WTC11 (cell line): ENCODE results near the gene CNDP2. TPM values are rescaled to one million over a fixed set of nuclear protein-coding genes. Genes with fewer than 3 reads are reported as not detected.

Experiments used
- ATAC-seq: fragments of 200-7000 bp; cut with Tn5 transposase; 2 replicates; pipeline ENCODE4 v1.10.0; 2021; ENCODE audit warnings: mild to moderate bottlenecking, moderate library complexity
- CTCF ChIA-PET: fragments of 300-600 bp; sonication (Branson Sonifier 250); formaldehyde crosslinking; loops from one replicate; lab custom pipeline; 2021; ENCODE audit warnings: antibody characterized with exemption; lab: Charles Lee
- POLR2A ChIA-PET: fragments of 350-600 bp; sonication (Branson Sonifier 250); formaldehyde crosslinking; loops from one replicate; lab custom pipeline; 2021; ENCODE audit warnings: antibody characterized with exemption; lab: Charles Lee
- DNase-seq: peaks from one replicate; pipeline ENCODE4 v3.0.0; 2021; ENCODE audit warnings: low spot score
- H3K27ac Mint-ChIP-seq: 2 replicates; pipeline ENCODE4 v1.8.0; 2021; ENCODE audit warnings: mixed read lengths
- H3K27me3 Mint-ChIP-seq: 2 replicates; pipeline ENCODE4 v1.8.0; 2021; ENCODE audit warnings: low read depth, mild to moderate bottlenecking, moderate library complexity, mixed read lengths
- H3K36me3 Mint-ChIP-seq: 2 replicates; pipeline ENCODE4 v1.8.0; 2021; ENCODE audit warnings: mixed read lengths
- H3K4me1 Mint-ChIP-seq: 2 replicates; pipeline ENCODE4 v1.8.0; 2022; ENCODE audit warnings: mixed read lengths
- H3K4me3 Mint-ChIP-seq: 2 replicates; pipeline ENCODE4 v1.8.0; 2021; ENCODE audit warnings: mild to moderate bottlenecking, moderate library complexity, mixed read lengths
- H3K9me3 Mint-ChIP-seq: 2 replicates; pipeline ENCODE4 v1.8.0; 2021; ENCODE audit warnings: mixed read lengths
- CBFB ChIP-seq: sonication (generic); formaldehyde crosslinking; IDR thresholded peaks from 2 replicates; pipeline ENCODE4 v1.8.1; 2022; ENCODE audit warnings: mild to moderate bottlenecking, low read depth, missing genetic modification reagents
- EMX1 ChIP-seq: fragments of 250-450 bp; sonication (Bioruptor Pico); IDR thresholded peaks from 2 replicates; pipeline ENCODE4 v1.8.0; 2021; ENCODE audit warnings: mild to moderate bottlenecking
- ETV6 ChIP-seq: sonication (generic); formaldehyde crosslinking; IDR thresholded peaks from 2 replicates; pipeline ENCODE4 v1.8.1; 2022; ENCODE audit warnings: mild to moderate bottlenecking, missing genetic modification reagents
- FOXJ3 ChIP-seq: sonication (generic); formaldehyde crosslinking; IDR thresholded peaks from 2 replicates; pipeline ENCODE4 v1.9.0; 2021; ENCODE audit warnings: missing genetic modification reagents, mild to moderate bottlenecking, borderline replicate concordance
- FOXP1 ChIP-seq: sonication (generic); formaldehyde crosslinking; IDR thresholded peaks from 2 replicates; pipeline ENCODE4 v1.8.0; 2022; ENCODE audit warnings: missing genetic modification reagents, mild to moderate bottlenecking, moderate library complexity, borderline replicate concordance
- GABPB1 ChIP-seq: sonication (generic); formaldehyde crosslinking; IDR thresholded peaks from 2 replicates; pipeline ENCODE4 v1.8.1; 2023; ENCODE audit warnings: mild to moderate bottlenecking, missing genetic modification reagents
- NFE2L1 ChIP-seq: sonication (generic); formaldehyde crosslinking; IDR thresholded peaks from 2 replicates; pipeline ENCODE4 v1.8.1; 2023; ENCODE audit warnings: missing genetic modification reagents
- NR3C1 ChIP-seq: sonication (generic); formaldehyde crosslinking; conservative IDR thresholded peaks from 2 replicates; pipeline ENCODE4 v1.8.1; 2023; ENCODE audit warnings: low read depth, mild to moderate bottlenecking, missing genetic modification reagents
- SMAD3 ChIP-seq: sonication (generic); formaldehyde crosslinking; IDR thresholded peaks from 2 replicates; pipeline ENCODE4 v1.8.0; 2022; ENCODE audit warnings: missing genetic modification reagents, mild to moderate bottlenecking, borderline replicate concordance
- TP53 ChIP-seq: sonication (generic); formaldehyde crosslinking; IDR thresholded peaks from 2 replicates; pipeline ENCODE4 v1.8.1; 2023; ENCODE audit warnings: mild to moderate bottlenecking, missing genetic modification reagents
- ZNF121 ChIP-seq: sonication (generic); formaldehyde crosslinking; IDR thresholded peaks from 2 replicates; pipeline ENCODE4 v1.8.0; 2023; ENCODE audit warnings: missing genetic modification reagents
- ZNF138 ChIP-seq: sonication (generic); formaldehyde crosslinking; conservative IDR thresholded peaks from 2 replicates; pipeline ENCODE4 v1.8.1; 2022; ENCODE audit warnings: mild to moderate bottlenecking, moderate library complexity, missing genetic modification reagents
- ZNF263 ChIP-seq: sonication (generic); formaldehyde crosslinking; IDR thresholded peaks from 2 replicates; pipeline ENCODE4 v1.8.1; 2022; ENCODE audit warnings: low read depth, mild to moderate bottlenecking, moderate library complexity, missing genetic modification reagents
- ZNF396 ChIP-seq: fragments of 250-450 bp; sonication (Bioruptor Pico); IDR thresholded peaks from 2 replicates; pipeline ENCODE4 v1.8.0; 2021; ENCODE audit warnings: mild to moderate bottlenecking, moderate library complexity, borderline replicate concordance
- ZNF416 ChIP-seq: fragments of 250-450 bp; sonication (Bioruptor Pico); IDR thresholded peaks from 2 replicates; pipeline ENCODE4 v1.9.0; 2021; ENCODE audit warnings: mild to moderate bottlenecking, inconsistent platforms
- total RNA-seq: library from RNA; stranded (reverse); gene quantifications from 3 replicates; pipeline ENCODE4 v1.2.3, GENCODE V29; 2021
- TF ChIP-seq, protein P1 (sequence below): sonication (generic); formaldehyde crosslinking; IDR thresholded peaks from 2 replicates; pipeline ENCODE4 v1.8.1; 2023; ENCODE audit warnings: mild to moderate bottlenecking, missing genetic modification reagents
- TF ChIP-seq, protein P2 (sequence below): fragments of 200-600 bp; IDR thresholded peaks from 2 replicates; pipeline ENCODE4 v1.8.0; 2022; ENCODE audit warnings: antibody characterized with exemption
- TF ChIP-seq, protein P3 (sequence below): sonication (generic); formaldehyde crosslinking; IDR thresholded peaks from 2 replicates; pipeline ENCODE4 v1.8.1; 2023; ENCODE audit warnings: mild to moderate bottlenecking, moderate library complexity, missing genetic modification reagents
- TF ChIP-seq, protein P4 (sequence below): sonication (generic); formaldehyde crosslinking; IDR thresholded peaks from 2 replicates; pipeline ENCODE4 v1.8.1; 2023; ENCODE audit warnings: mild to moderate bottlenecking, missing genetic modification reagents, moderate library complexity
- TF ChIP-seq, protein P5 (sequence below): sonication (generic); formaldehyde crosslinking; conservative IDR thresholded peaks from 2 replicates; pipeline ENCODE4 v1.8.1; 2022; ENCODE audit warnings: mild to moderate bottlenecking, missing genetic modification reagents
- TF ChIP-seq, protein P6 (sequence below): fragments of 250-450 bp; sonication (Bioruptor Pico); IDR thresholded peaks from 2 replicates; pipeline ENCODE4 v1.9.0; 2021; ENCODE audit warnings: mild to moderate bottlenecking, borderline replicate concordance
- TF ChIP-seq, protein P7 (sequence below): sonication (generic); formaldehyde crosslinking; IDR thresholded peaks from 2 replicates; pipeline ENCODE4 v1.8.0; 2022; ENCODE audit warnings: mild to moderate bottlenecking, missing genetic modification reagents
- TF ChIP-seq, protein P8 (sequence below): fragments of 250-450 bp; sonication (Bioruptor Pico); IDR thresholded peaks from 2 replicates; pipeline ENCODE4 v1.9.0; 2021; ENCODE audit warnings: moderate library complexity, mild to moderate bottlenecking, inconsistent platforms, borderline replicate concordance

CNDP2 gene
- total RNA-seq, 1 experiment from 2014 or later: 248 TPM

DNA sequence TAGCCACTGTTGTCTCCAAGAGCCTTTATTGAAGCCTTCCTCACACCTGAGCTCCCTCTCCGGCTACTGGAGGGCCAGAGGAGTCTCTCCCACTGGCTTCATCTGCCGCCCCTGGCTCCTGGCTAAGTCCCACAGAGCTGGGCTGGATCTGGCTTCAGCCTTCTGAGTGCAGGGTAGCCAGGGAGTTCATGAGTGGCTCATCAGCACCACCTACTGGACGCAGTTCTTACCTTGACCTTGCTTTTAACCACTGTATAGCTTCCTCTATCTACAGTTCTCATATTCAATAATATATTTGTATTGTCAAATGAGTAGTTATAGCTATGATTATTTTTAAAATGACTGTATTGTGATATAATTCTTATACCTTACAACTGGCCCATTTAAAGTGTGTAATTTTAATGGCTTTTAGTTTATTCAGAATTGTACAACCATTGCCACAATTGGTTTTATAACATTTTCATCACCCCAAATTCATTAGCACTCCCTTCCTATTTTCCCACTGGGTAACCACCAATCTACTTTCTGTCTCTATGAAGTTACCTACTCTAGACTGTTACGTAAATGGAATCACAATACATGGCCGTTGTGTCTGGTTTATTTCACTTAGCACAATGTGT is 55.9 kb downstream of the CNDP2 start:
- no peak for TF ChIP-seq ZNF416 (CRISPR knock-in tag)
- TF ChIP-seq, protein P1, sequence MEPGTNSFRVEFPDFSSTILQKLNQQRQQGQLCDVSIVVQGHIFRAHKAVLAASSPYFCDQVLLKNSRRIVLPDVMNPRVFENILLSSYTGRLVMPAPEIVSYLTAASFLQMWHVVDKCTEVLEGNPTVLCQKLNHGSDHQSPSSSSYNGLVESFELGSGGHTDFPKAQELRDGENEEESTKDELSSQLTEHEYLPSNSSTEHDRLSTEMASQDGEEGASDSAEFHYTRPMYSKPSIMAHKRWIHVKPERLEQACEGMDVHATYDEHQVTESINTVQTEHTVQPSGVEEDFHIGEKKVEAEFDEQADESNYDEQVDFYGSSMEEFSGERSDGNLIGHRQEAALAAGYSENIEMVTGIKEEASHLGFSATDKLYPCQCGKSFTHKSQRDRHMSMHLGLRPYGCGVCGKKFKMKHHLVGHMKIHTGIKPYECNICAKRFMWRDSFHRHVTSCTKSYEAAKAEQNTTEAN (CRISPR knock-in tag): no peak
- TF ChIP-seq SMAD3 (CRISPR knock-in tag): no peak
- TF ChIP-seq, protein P2, sequence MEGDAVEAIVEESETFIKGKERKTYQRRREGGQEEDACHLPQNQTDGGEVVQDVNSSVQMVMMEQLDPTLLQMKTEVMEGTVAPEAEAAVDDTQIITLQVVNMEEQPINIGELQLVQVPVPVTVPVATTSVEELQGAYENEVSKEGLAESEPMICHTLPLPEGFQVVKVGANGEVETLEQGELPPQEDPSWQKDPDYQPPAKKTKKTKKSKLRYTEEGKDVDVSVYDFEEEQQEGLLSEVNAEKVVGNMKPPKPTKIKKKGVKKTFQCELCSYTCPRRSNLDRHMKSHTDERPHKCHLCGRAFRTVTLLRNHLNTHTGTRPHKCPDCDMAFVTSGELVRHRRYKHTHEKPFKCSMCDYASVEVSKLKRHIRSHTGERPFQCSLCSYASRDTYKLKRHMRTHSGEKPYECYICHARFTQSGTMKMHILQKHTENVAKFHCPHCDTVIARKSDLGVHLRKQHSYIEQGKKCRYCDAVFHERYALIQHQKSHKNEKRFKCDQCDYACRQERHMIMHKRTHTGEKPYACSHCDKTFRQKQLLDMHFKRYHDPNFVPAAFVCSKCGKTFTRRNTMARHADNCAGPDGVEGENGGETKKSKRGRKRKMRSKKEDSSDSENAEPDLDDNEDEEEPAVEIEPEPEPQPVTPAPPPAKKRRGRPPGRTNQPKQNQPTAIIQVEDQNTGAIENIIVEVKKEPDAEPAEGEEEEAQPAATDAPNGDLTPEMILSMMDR: peak; percentile 77
- no peak for TF ChIP-seq EMX1 (CRISPR knock-in tag)
- no peak for TF ChIP-seq FOXJ3
- no peak for TF ChIP-seq ZNF396 (CRISPR knock-in tag)
- TF ChIP-seq, all 79 proteins: peak for 1
- H3K4me3 Mint-ChIP-seq: no peak overlapping the region
- no peaks in the 10 kb centered on the region; the same call in 1 of the 2 replicates for H3K4me1 Mint-ChIP-seq
- POLR2A ChIA-PET: interaction anchor here (0.6 to 0.7 kb wide), 2 partner anchors 56 to 199 kb away, joined by 3 to 6 read pairs; partner anchors contain the start of gene CNDP2
- peaks cover 34% of the 10 kb centered on the region for H3K9me3 Mint-ChIP-seq
- H3K36me3 Mint-ChIP-seq: peaks cover 37% of the 10 kb centered on the region
- no peak overlapping the region for H3K27ac Mint-ChIP-seq
- CTCF ChIA-PET: interaction anchor here (0.6 to 2.2 kb wide), 47 partner anchors 8 to 784 kb away, joined by 3 to 40 read pairs (median 4); partner anchors contain the start of genes CNDP1, CNDP2, DIPK1C and PTGR3
- peak; percentile 87 for DNase-seq
- ATAC-seq: peak; percentile 100
- H3K27me3 Mint-ChIP-seq: peaks cover 11% of the 10 kb centered on the region

DNA sequence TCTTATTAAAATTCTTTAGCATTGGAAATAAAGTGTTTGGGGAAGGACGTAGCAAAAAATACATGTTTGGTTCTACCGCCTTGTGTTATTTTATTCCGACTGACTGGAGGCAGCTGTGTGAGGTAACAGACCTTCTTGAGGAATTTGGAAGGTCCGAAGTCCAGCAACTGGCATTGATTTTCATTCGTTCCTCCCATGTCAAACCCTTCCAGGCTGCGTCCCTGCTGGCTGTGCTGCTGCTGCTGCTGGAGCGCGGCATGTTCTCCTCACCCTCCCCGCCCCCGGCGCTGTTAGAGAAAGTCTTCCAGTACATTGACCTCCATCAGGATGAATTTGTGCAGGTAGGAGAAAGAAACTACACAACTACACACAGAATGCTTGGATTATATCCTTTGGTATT is 60.0 kb downstream of the CNDP2 start:
- DNase-seq (no peak), ATAC-seq (no peak)
- no peaks in the 10 kb centered on the region; the same call in 1 of the 2 replicates for H3K27me3 Mint-ChIP-seq
- no peaks in the 10 kb centered on the region; the same call in 1 of the 2 replicates for H3K9me3 Mint-ChIP-seq
- H3K4me1 Mint-ChIP-seq: no peaks in the 10 kb centered on the region; the same call in 1 of the 2 replicates
- no peak overlapping the region for H3K27ac Mint-ChIP-seq
- TF ChIP-seq, protein P3, sequence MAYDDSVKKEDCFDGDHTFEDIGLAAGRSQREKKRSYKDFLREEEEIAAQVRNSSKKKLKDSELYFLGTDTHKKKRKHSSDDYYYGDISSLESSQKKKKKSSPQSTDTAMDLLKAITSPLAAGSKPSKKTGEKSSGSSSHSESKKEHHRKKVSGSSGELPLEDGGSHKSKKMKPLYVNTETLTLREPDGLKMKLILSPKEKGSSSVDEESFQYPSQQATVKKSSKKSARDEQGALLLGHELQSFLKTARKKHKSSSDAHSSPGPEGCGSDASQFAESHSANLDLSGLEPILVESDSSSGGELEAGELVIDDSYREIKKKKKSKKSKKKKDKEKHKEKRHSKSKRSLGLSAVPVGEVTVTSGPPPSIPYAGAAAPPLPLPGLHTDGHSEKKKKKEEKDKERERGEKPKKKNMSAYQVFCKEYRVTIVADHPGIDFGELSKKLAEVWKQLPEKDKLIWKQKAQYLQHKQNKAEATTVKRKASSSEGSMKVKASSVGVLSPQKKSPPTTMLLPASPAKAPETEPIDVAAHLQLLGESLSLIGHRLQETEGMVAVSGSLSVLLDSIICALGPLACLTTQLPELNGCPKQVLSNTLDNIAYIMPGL (CRISPR knock-in tag): no peak
- TF ChIP-seq, protein P4, sequence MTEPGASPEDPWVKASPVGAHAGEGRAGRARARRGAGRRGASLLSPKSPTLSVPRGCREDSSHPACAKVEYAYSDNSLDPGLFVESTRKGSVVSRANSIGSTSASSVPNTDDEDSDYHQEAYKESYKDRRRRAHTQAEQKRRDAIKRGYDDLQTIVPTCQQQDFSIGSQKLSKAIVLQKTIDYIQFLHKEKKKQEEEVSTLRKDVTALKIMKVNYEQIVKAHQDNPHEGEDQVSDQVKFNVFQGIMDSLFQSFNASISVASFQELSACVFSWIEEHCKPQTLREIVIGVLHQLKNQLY (CRISPR knock-in tag): no peak
- TF ChIP-seq, protein P5, sequence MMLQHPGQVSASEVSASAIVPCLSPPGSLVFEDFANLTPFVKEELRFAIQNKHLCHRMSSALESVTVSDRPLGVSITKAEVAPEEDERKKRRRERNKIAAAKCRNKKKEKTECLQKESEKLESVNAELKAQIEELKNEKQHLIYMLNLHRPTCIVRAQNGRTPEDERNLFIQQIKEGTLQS (CRISPR knock-in tag): no peak
- TF ChIP-seq ZNF138: no peak
- no peak for TF ChIP-seq ZNF263 (CRISPR knock-in tag)
- TF ChIP-seq CBFB (CRISPR knock-in tag): no peak
- TF ChIP-seq, protein P6, sequence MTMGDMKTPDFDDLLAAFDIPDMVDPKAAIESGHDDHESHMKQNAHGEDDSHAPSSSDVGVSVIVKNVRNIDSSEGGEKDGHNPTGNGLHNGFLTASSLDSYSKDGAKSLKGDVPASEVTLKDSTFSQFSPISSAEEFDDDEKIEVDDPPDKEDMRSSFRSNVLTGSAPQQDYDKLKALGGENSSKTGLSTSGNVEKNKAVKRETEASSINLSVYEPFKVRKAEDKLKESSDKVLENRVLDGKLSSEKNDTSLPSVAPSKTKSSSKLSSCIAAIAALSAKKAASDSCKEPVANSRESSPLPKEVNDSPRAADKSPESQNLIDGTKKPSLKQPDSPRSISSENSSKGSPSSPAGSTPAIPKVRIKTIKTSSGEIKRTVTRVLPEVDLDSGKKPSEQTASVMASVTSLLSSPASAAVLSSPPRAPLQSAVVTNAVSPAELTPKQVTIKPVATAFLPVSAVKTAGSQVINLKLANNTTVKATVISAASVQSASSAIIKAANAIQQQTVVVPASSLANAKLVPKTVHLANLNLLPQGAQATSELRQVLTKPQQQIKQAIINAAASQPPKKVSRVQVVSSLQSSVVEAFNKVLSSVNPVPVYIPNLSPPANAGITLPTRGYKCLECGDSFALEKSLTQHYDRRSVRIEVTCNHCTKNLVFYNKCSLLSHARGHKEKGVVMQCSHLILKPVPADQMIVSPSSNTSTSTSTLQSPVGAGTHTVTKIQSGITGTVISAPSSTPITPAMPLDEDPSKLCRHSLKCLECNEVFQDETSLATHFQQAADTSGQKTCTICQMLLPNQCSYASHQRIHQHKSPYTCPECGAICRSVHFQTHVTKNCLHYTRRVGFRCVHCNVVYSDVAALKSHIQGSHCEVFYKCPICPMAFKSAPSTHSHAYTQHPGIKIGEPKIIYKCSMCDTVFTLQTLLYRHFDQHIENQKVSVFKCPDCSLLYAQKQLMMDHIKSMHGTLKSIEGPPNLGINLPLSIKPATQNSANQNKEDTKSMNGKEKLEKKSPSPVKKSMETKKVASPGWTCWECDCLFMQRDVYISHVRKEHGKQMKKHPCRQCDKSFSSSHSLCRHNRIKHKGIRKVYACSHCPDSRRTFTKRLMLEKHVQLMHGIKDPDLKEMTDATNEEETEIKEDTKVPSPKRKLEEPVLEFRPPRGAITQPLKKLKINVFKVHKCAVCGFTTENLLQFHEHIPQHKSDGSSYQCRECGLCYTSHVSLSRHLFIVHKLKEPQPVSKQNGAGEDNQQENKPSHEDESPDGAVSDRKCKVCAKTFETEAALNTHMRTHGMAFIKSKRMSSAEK (CRISPR knock-in tag): no peak
- no peak for TF ChIP-seq FOXP1
- no peak for TF ChIP-seq NR3C1 (CRISPR knock-in tag)
- TF ChIP-seq, protein P7, sequence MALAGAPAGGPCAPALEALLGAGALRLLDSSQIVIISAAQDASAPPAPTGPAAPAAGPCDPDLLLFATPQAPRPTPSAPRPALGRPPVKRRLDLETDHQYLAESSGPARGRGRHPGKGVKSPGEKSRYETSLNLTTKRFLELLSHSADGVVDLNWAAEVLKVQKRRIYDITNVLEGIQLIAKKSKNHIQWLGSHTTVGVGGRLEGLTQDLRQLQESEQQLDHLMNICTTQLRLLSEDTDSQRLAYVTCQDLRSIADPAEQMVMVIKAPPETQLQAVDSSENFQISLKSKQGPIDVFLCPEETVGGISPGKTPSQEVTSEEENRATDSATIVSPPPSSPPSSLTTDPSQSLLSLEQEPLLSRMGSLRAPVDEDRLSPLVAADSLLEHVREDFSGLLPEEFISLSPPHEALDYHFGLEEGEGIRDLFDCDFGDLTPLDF (CRISPR knock-in tag): no peak
- TF ChIP-seq, protein P8, sequence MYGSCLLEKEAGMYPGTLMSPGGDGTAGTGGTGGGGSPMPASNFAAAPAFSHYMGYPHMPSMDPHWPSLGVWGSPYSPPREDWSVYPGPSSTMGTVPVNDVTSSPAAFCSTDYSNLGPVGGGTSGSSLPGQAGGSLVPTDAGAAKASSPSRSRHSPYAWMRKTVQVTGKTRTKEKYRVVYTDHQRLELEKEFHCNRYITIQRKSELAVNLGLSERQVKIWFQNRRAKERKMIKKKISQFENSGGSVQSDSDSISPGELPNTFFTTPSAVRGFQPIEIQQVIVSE (CRISPR knock-in tag): no peak
- no peak for TF ChIP-seq NFE2L1 (CRISPR knock-in tag)
- no peak for TF ChIP-seq ETV6
- TF ChIP-seq ZNF121: no peak
- no peak for TF ChIP-seq GABPB1 (CRISPR knock-in tag)
- no peak for TF ChIP-seq TP53
- ChIA-PET POLR2A (no interaction called here), CTCF (no interaction called here)
- peaks cover 7% of the 10 kb centered on the region for H3K36me3 Mint-ChIP-seq
- H3K4me3 Mint-ChIP-seq: no peak overlapping the region
